ENCODE measurements around the gene CTNNA2.

Gene CTNNA2

DNA sequence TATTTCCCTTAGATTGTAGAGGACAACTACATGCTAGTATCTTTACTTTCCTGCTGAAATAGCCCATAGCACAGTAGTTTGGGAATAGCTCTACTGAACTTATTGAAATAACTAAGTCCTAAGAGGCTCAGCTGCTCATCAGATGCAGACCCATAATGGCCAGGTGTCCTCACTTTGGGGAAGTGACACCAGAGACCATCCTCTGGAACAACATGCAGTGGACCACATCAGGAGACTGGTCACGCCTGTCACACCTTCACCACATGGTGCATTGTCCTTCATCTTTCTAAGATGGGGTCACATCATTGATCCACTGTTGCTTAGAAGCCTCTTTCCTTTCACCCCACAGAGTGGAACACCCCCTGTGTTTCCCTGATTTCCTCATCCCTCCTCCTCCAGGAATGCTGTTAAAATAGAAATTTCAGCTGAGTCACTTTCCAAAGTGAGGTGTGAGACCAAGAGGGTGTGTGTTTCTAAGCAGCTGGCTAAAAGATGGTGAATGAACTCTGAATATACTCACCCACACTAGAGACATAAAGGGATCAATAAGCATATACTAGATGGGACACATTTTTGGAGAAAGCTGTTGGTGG is 1006.9 kb downstream of the CTNNA2 start:
- no peaks in the 10 kb centered on the region for H3K27me3 ChIP-seq (ENCODE audit: control insufficient read depth, insufficient read depth, low read length)
- no peak overlapping the region for H3K9ac ChIP-seq (ENCODE audit: low read length)
- no peaks in the 10 kb centered on the region for H3K9me3 ChIP-seq (ENCODE audit: control insufficient read depth, low read depth, low read length)
- no peaks in the 10 kb centered on the region for H3K4me1 ChIP-seq (ENCODE audit: control insufficient read depth, low read depth, low read length)
- no peak overlapping the region for H3K4me3 ChIP-seq (ENCODE audit: low read length)
- no peaks in the 10 kb centered on the region for H3K36me3 ChIP-seq (ENCODE audit: control insufficient read depth, low read depth, low read length)
- H3K27ac ChIP-seq (ENCODE audit: low read length): no peak overlapping the region

DNA sequence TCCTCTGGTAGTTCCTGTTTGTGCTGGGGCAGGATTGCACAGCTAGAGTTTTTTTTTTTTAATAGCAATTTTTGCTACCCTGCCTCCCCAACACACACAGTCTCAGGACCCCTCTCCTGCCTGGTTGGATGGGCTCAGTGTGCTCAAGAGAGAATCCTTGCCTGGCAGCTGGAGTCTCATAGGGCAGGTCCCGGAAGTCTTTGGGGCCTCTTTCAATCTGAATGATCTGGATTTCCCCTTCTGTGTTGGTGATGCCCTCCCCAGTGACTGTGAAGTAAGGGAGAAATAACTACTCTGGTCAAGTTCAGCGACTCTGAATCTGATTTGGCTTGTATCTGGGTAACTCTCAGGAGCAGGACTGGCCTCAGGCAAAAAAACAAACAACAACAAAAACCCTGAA is 1012.3 kb downstream of the CTNNA2 start:
- no peaks in the 10 kb centered on the region for H3K9me3 ChIP-seq (ENCODE audit: control insufficient read depth, low read depth, low read length)
- H3K9ac ChIP-seq (ENCODE audit: low read length): no peak overlapping the region
- no peaks in the 10 kb centered on the region for H3K27me3 ChIP-seq (ENCODE audit: control insufficient read depth, insufficient read depth, low read length)
- H3K36me3 ChIP-seq (ENCODE audit: control insufficient read depth, low read depth, low read length): no peaks in the 10 kb centered on the region
- no peaks in the 10 kb centered on the region for H3K4me1 ChIP-seq (ENCODE audit: control insufficient read depth, low read depth, low read length)
- H3K27ac ChIP-seq (ENCODE audit: low read length): no peak overlapping the region
- H3K4me3 ChIP-seq (ENCODE audit: low read length): no peak overlapping the region

DNA sequence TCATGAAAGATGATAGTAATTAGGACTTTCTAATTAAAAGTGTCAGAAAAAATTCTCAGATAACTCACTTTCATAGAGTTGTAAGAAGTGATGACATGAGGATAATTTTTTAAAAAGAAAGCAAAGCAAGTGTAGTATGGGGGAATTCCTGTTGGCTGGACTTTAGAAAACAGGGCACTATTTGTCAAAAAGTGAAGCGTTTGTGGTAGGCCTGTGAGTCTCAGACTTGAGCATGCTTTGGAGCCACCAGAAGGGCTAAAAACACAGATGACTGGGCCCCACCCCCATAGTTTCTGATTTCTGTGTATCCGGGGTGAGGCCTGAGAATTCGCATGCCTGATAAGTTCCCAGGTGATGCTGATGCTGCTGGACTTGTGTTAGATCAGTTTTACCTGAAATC is 1014.3 kb downstream of the CTNNA2 start:
- H3K4me3 ChIP-seq (ENCODE audit: low read length): no peak overlapping the region
- no peak overlapping the region for H3K27ac ChIP-seq (ENCODE audit: low read length)
- H3K9me3 ChIP-seq (ENCODE audit: control insufficient read depth, low read depth, low read length): no peaks in the 10 kb centered on the region
- no peak overlapping the region for H3K9ac ChIP-seq (ENCODE audit: low read length)
- H3K27me3 ChIP-seq (ENCODE audit: control insufficient read depth, insufficient read depth, low read length): no peaks in the 10 kb centered on the region
- no peaks in the 10 kb centered on the region for H3K36me3 ChIP-seq (ENCODE audit: control insufficient read depth, low read depth, low read length)
- H3K4me1 ChIP-seq (ENCODE audit: control insufficient read depth, low read depth, low read length): no peaks in the 10 kb centered on the region

DNA sequence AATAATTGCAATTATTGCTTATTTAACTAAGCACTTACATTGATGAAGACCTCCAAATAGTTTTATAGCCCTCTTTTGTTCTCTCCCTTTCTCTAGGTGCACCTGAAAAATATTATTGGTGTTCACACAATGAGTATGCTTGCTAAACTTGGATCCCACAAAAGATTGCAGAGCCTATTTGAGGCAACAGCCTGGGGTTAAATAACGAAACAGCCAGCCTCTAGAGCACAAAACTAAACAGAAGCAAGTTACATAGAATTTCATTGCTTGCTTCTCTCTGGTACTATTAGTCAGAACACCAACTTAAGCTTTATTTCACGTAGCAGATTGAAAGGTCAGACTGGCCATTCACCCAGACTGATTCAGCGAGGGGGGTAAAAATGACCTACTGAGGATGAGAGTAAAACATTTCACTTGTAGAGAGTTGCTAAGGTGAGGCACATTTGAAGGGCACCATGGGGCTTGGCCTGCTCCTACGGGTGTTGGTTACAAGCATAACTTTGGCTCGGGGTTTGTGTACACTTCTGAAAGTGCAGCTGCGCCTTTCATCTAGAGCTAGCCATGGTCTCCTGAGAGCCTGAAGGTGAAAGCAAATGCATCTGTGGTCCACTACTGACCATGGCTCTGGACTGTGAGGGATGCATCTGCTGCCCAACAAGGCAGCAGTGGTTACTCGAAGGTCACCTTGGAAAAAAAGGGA is 1016.8 kb downstream of the CTNNA2 start:
- H3K27ac ChIP-seq (ENCODE audit: low read length): no peak overlapping the region
- no peak overlapping the region for H3K4me3 ChIP-seq (ENCODE audit: low read length)
- no peaks in the 10 kb centered on the region for H3K36me3 ChIP-seq (ENCODE audit: control insufficient read depth, low read depth, low read length)
- no peaks in the 10 kb centered on the region for H3K27me3 ChIP-seq (ENCODE audit: control insufficient read depth, insufficient read depth, low read length)
- H3K9me3 ChIP-seq (ENCODE audit: control insufficient read depth, low read depth, low read length): no peaks in the 10 kb centered on the region
- no peak overlapping the region for H3K9ac ChIP-seq (ENCODE audit: low read length)
- no peaks in the 10 kb centered on the region for H3K4me1 ChIP-seq (ENCODE audit: control insufficient read depth, low read depth, low read length)

DNA sequence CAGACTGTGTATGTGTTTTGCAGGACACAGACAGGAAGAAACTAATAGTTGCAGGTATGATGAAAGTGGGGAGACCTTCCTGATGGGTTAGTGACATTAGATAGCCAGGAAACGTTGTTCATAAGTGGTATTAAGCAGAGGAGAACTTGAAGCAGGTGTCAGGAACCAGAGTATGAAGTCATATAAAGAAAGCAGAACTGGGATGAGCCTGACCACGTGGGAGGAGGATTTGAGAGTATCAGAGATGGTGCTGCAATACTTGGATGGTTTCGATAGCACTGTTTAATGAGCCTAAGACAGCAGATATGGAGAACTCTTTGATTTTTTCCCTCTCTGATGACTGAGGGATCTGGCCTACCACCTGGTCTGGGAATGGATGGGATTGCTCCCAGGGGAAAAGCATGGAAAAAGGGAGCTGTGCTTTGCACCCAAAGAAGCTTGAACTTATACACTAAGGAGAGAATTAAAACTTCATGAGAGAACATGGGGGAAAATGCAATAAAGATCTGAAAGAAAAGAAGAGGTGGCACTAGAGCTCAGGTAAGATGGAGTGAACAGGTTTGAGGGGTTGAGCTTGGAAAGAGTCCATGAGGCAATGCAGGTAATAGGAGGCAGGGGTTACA is 1017.7 kb downstream of the CTNNA2 start:
- Histone ChIP-seq H3K9ac (ENCODE audit: low read length) (no peak overlapping the region), H3K36me3 (ENCODE audit: control insufficient read depth, low read depth, low read length) (no peaks in the 10 kb centered on the region), H3K27ac (ENCODE audit: low read length) (no peak overlapping the region), H3K4me1 (ENCODE audit: control insufficient read depth, low read depth, low read length) (no peaks in the 10 kb centered on the region), H3K9me3 (ENCODE audit: control insufficient read depth, low read depth, low read length) (no peaks in the 10 kb centered on the region), H3K27me3 (ENCODE audit: control insufficient read depth, insufficient read depth, low read length) (no peaks in the 10 kb centered on the region), H3K4me3 (ENCODE audit: low read length) (no peak overlapping the region)

DNA sequence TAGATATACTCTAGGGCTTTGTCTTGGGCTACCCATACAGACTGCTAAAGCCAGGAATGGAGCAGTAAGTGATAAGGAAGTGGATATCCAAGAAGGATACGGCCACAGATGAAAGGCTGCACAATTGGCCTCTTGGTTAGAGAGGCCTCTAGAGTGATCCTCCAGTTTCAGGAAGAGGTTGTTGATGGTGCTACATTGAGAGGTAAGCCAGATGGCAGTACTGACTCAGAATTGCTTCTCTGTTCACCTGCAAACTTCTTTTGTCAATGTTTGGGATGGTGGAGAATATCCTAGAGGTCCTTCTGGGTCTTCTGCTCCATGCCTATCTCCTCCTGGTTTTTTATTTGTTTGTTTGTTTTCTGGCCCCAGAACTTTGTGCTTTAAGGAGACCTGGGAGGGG is 1018.5 kb downstream of the CTNNA2 start:
- Histone ChIP-seq H3K9me3 (ENCODE audit: control insufficient read depth, low read depth, low read length) (no peaks in the 10 kb centered on the region), H3K27ac (ENCODE audit: low read length) (no peak overlapping the region), H3K4me3 (ENCODE audit: low read length) (no peak overlapping the region), H3K36me3 (ENCODE audit: control insufficient read depth, low read depth, low read length) (no peaks in the 10 kb centered on the region), H3K9ac (ENCODE audit: low read length) (no peak overlapping the region), H3K27me3 (ENCODE audit: control insufficient read depth, insufficient read depth, low read length) (no peaks in the 10 kb centered on the region), H3K4me1 (ENCODE audit: control insufficient read depth, low read depth, low read length) (no peaks in the 10 kb centered on the region)

DNA sequence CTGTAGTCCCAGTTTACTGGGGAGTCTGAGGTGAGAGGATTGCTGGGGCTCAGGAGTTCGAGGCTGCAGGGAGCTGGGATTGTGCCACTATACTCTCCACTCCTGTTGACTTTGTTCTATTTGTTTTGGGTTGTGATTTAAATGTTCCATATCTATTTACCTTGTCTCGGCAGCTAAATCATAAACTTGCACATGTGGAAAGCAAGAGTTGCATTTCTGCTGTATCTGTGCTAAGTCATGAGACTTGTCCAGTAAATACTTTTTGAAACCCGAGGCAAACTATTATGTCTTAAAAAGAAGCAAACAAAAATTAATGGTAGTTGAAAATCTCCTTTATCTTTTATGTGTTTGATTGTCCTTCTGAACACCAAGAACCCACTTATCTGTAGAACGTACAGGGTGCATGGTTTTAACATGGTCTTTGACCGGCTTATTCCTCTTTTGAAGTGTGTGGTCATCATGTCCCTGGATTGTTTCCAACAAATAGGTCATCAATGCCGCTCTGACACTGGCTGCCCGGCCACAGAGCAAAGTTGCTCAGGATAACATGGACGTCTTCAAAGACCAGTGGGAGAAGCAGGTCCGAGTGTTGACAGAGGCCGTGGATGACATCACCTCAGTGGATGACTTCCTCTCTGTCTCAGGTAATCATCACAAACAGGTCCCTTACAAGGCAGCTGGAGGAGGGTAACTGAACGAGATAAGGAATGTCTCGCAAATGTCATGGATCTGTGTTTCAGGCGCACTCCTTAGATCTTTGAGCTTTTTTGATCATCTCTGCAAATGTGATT is 1032.8 kb downstream of the CTNNA2 start:
- H3K4me1 ChIP-seq (ENCODE audit: control insufficient read depth, low read depth, low read length): peaks cover 18% of the 10 kb centered on the region
- H3K36me3 ChIP-seq (ENCODE audit: control insufficient read depth, low read depth, low read length): no peaks in the 10 kb centered on the region
- no peak overlapping the region for H3K27ac ChIP-seq (ENCODE audit: low read length)
- H3K27me3 ChIP-seq (ENCODE audit: control insufficient read depth, insufficient read depth, low read length): no peaks in the 10 kb centered on the region
- H3K9me3 ChIP-seq (ENCODE audit: control insufficient read depth, low read depth, low read length): no peaks in the 10 kb centered on the region
- H3K9ac ChIP-seq (ENCODE audit: low read length): no peak overlapping the region
- no peak overlapping the region for H3K4me3 ChIP-seq (ENCODE audit: low read length)

DNA sequence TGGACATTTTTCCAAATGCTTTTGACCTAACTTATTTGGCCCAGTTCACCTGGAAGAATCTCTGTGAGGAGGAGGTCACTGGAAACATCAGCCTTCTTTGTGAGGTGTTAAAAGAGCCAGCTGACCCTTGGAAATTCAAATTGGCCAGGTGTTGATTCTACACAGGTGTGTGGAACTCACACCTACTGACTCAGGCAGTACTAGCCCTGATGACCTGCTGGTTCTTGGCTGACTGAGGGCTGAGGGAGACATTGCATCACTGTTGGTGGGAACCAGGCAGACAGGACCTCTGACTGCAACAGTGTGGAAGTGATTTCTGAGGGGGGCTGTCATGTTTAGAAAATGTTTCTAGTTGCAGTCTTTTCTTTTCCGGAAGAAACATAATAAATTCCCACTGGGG is 1033.9 kb downstream of the CTNNA2 start:
- Histone ChIP-seq H3K9ac (ENCODE audit: low read length) (no peak overlapping the region), H3K4me1 (ENCODE audit: control insufficient read depth, low read depth, low read length) (peaks cover 18% of the 10 kb centered on the region), H3K9me3 (ENCODE audit: control insufficient read depth, low read depth, low read length) (no peaks in the 10 kb centered on the region), H3K4me3 (ENCODE audit: low read length) (no peak overlapping the region), H3K27ac (ENCODE audit: low read length) (no peak overlapping the region), H3K36me3 (ENCODE audit: control insufficient read depth, low read depth, low read length) (no peaks in the 10 kb centered on the region), H3K27me3 (ENCODE audit: control insufficient read depth, insufficient read depth, low read length) (no peaks in the 10 kb centered on the region)

DNA sequence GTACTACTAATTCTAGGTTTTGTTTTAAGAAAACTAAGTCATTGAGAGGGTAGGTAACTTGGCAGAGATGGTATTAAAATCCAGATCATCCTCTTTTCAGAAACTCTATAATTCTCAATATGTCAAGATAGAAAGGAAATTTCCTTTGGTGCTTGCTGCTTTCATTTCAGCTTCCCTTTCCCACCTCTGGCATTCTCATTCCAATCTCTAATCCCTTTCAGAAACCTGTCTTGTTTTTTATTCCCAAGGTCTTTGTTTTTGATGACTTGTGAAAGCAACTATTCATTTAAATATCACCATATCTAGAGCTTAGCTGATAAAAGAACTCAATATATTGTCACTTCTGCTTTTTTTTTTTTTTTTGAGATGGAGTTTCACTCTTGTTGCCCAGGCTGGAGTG is 1034.5 kb downstream of the CTNNA2 start:
- H3K4me1 ChIP-seq (ENCODE audit: control insufficient read depth, low read depth, low read length): peaks cover 18% of the 10 kb centered on the region
- no peaks in the 10 kb centered on the region for H3K9me3 ChIP-seq (ENCODE audit: control insufficient read depth, low read depth, low read length)
- H3K27ac ChIP-seq (ENCODE audit: low read length): no peak overlapping the region
- no peaks in the 10 kb centered on the region for H3K36me3 ChIP-seq (ENCODE audit: control insufficient read depth, low read depth, low read length)
- H3K4me3 ChIP-seq (ENCODE audit: low read length): no peak overlapping the region
- H3K27me3 ChIP-seq (ENCODE audit: control insufficient read depth, insufficient read depth, low read length): no peaks in the 10 kb centered on the region
- H3K9ac ChIP-seq (ENCODE audit: low read length): no peak overlapping the region

DNA sequence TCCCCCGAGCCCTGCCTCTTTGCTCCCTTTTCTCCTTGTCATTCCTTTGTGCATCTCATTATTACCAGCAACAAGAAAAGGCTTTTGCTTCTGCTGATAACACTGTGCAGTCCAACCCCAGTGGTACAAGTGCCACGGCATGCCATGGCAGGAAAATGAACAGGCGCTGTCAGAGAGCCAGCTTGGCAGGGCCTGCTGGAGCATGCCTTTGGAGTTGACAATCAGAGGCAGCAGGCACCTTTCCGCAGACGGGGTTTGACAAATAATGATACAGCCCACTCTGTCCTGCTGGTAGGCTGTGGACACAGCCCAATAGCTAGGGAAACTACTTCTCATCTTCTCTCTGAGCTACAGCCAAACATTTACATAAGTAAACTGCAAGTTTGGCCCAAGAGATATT is 1035.6 kb downstream of the CTNNA2 start:
- H3K4me3 ChIP-seq (ENCODE audit: low read length): no peak overlapping the region
- no peaks in the 10 kb centered on the region for H3K27me3 ChIP-seq (ENCODE audit: control insufficient read depth, insufficient read depth, low read length)
- no peak overlapping the region for H3K27ac ChIP-seq (ENCODE audit: low read length)
- H3K36me3 ChIP-seq (ENCODE audit: control insufficient read depth, low read depth, low read length): no peaks in the 10 kb centered on the region
- H3K9ac ChIP-seq (ENCODE audit: low read length): no peak overlapping the region
- no peaks in the 10 kb centered on the region for H3K9me3 ChIP-seq (ENCODE audit: control insufficient read depth, low read depth, low read length)
- peaks cover 18% of the 10 kb centered on the region for H3K4me1 ChIP-seq (ENCODE audit: control insufficient read depth, low read depth, low read length)

DNA sequence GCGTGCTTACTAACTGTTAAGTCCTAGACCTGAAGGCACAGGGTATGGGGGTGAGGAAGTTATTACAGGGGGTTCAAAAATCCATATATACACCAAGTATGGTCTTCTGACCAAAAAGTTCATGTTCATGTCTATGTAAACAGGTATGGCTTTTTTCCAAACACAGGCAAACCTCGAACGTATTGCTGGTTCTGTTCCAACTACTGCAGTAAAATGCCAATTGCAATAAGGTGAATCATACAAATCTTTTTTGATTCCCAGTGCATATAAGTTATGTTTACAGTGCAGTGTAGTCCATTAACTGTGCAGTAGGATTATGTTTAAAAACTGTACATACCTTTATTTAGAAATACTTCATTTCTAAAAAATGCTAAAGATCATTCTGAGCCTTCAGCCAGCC is 1037.0 kb downstream of the CTNNA2 start:
- no peak overlapping the region for H3K27ac ChIP-seq (ENCODE audit: low read length)
- no peaks in the 10 kb centered on the region for H3K9me3 ChIP-seq (ENCODE audit: control insufficient read depth, low read depth, low read length)
- H3K4me3 ChIP-seq (ENCODE audit: low read length): no peak overlapping the region
- H3K27me3 ChIP-seq (ENCODE audit: control insufficient read depth, insufficient read depth, low read length): no peaks in the 10 kb centered on the region
- no peaks in the 10 kb centered on the region for H3K36me3 ChIP-seq (ENCODE audit: control insufficient read depth, low read depth, low read length)
- H3K4me1 ChIP-seq (ENCODE audit: control insufficient read depth, low read depth, low read length): peaks cover 18% of the 10 kb centered on the region
- H3K9ac ChIP-seq (ENCODE audit: low read length): no peak overlapping the region
